GM19372 (cell line): ENCODE measurements around the gene CIPC.

Experiments
- ATAC-seq: cut with Tn5 transposase; IDR thresholded peaks from one replicate; pipeline ENCODE4 v1.9.1; 2021; ENCODE audit warnings: mild to moderate bottlenecking, low read depth, moderate library complexity; ENCODE audit not compliant: unreplicated experiment

The CIPC gene

DNA sequence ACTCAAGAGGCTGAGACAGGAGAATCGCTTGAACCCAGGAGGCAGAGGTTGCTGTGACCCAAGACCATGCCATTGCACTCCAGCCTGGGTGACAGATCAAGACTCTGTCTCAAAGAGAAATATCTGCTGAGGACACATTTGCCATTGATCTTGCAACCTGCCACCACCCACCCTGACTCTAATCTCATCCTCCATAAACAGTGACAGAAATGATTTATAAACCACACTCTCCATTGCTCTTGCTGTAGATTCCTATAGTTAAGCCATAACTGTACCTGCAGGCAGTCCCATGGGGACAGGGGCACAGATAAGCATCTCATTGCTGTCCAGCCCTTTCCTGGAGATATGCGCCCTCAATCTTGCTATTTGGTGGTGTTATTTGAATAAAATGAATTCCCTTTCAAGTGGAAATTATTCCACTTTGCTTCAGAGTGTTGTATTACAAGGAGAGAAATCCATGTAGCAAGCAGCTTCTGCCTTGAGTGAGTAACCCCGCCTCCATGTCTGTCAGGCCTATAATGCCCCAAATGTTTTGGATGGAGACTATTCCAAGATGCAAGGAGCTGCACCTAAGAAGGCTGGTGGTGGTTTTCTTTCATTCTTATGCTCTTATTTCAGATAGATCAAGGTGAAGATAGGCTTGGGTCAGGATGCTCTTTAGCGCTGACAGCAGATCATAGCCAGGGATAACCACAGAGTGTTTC, 46.5 kb downstream of the CIPC start:
- no peak for ATAC-seq

DNA sequence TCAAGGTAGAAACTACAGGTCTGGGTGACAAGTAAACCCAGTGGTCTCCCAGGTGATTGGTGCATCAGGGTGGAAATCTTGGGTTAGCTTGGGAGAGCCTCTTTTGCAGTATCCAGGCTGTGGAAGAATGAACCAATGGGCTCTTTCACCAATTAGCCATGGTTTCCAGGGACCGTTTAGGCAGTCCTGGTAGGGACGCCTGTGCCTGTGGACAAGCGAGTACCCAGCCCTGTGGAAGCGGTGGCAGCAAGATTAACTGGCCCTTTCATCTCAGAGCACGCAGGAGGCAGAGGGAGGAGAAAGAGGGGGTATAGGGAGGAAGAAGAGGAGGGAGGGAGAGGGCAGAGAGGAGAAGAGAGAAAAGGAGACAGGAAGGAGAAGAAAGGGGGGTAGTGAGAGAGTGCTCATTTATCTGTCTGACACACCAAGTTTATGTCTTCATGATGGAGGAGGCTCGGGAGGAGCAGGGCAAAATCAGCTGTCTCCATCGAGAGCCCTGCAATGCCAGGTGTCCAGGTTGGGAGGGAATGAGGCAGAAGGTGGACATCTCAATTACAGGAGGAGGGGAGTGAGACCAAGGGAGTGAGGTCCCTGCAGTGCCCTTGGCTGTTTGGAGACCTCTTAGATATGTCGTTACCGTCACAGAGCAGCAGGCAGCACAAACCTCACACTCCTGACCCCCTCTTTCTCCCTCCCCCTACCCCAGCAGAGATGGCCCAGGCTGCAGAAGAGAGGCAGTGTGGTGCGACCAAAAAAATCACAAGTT, 48.1 kb downstream of the CIPC start:
- ATAC-seq, result no peak

DNA sequence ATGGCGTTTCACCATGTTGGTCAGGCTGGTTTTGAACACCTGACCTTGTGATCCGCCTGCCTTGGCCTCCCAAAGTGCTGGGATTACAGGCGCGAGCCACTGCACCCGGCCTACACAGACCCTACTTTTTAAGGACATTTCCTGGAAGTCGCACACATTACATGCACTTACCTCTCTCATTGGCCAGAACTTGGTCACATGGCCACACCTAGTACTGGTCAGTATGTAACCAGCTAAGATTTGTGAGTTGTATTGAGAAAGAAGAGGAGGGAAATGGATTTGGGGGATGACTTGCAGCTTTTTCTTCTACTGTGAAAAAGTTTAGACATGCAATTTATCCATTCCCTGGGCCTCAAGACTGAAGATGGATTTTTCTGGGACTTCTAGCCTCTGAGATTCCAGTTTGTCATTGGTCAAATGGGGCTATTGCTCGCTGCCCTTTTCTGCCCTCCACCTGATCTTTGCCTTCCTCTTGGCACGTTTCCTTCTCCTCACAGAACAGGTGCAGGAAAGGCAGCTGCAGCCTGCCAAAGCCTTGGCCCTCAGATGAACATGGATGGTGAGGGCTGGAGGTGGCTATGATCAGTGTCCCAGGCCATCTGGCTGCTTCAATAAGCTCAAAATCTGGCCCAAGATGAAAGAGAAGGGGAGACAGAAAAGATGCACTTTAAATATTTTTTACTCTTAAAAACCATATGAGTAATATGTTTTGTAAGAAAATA, 50.6 kb downstream of the CIPC start:
- no peak for ATAC-seq

DNA sequence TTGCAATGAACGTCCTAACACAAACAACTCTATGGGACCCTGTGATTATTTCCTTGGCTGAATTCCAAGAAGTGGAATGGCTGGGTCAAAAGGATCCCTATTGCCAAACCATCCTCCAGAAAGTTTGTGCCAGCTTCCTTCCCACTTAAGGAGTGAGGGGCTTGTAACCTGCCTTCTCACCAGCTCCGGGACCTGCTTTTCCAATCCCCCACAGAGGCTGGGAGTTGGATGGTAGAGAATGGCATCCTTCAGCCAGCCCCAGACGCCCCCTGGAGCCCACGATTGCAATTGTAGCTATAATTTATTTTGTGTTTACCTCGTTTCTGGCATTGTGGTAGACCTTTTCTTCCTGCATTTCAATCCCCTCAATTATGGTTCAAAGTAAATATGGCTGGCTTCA, 53.2 kb downstream of the CIPC start:
- no peak for ATAC-seq

DNA sequence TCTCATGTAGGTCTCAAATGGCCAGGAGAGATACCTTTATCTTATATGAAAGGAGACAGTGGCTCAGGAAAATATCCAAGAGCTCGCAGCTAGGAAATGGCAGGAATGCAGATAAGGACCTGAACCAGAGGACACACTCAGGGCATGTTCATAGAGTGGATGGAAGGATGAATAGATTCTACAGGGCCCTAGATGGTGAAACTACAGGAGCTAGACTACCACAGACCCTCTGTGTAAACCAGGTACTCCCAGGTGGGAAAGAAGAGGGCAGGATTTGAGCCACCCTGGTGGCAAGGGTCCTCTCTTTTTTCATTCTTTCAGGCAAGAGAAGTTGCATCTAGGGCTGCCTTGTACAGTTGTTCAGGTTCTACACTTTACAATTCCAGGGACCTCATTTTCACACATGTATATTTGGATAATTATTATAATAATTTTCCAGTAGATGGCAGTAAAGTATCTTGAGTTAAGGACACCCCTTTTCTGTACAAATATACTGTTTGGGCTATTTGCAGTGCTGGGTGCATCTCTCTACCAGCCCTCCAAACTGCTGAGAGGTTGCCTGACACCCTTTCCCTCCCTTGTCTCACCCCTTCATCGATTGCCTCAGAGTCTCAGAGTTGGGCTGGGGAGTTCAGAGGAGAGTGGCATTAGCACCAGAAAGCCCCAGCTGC, 54.0 kb downstream of the CIPC start:
- ATAC-seq, result no peak

DNA sequence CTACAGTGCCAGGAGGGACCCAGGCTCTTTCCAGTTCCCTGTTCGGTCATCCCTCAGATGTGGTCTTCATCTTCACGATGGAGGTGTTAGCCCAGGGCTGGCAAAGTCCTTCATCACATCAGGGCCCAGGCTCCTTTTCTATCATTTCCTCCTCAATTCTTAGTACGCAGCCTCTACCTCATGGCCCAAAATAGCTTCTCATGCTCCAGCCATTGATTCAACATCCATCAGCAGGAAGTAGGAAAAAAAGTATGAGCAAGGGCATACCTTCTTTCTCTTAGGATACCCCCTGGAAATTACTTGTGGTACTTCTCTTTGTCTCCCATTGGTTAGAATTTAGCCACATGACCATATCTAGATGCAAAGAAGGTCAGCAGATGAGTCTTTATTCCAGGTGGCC, 55.7 kb downstream of the CIPC start:
- no peak for ATAC-seq

DNA sequence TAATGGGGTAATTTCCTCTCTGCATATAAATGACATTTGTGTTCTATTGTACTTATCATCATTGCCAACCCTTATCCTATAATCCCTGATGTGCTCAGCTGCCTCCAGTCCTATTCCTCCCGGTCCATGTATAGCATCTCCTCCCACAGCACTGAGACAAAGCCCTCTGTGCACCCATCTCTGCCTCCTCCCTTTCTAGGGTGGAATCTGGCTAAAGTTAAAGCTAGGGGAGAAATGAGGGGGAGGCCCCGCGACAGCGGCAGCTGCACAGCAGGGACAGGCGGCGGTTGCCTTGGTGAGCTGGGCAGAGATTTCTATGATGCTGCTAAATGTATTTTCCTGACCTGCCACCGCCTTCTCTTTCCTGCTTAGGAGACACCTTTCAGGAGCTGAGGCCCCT, 56.4 kb downstream of the CIPC start:
- no peak for ATAC-seq

DNA sequence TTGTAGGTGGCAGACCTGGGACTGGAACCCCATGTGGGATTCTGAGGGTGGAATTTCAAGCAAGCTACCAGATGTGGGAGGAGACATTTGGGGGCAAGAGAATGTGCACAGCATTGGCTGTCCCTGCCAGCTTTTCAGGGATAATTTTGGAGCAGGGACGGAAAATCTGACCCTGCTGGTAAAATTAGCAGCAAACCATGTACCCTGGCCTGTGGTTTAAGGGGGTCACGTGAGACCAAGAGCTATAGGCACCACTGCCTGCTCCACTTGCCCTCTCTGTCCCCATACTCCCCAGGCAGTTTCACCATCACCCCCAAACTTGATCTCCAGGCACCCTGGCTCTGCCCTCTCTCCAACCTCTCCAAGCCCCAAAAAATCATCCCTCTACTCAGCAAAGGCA, 57.0 kb downstream of the CIPC start:
- no peak for ATAC-seq

DNA sequence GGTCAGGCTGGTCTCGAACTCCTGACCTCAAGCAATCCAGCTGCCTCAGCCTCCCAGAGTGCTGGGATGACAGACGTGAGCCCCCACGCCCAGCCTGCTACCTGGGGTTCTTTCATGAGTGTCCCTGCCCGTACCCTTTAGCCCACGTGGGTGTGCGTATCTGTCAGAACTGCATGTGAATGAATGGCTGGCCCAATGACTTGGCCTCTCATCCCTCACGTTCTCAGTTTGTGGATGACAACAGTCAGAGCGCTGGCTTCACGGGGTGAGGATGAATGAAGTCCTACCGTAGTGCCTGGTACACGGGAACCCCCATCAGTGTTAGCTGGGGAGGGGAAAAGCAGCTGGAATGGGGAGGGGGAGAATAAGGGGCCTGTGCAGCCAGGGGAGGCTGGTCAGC, 59.7 kb downstream of the CIPC start:
- ATAC-seq, result no peak

DNA sequence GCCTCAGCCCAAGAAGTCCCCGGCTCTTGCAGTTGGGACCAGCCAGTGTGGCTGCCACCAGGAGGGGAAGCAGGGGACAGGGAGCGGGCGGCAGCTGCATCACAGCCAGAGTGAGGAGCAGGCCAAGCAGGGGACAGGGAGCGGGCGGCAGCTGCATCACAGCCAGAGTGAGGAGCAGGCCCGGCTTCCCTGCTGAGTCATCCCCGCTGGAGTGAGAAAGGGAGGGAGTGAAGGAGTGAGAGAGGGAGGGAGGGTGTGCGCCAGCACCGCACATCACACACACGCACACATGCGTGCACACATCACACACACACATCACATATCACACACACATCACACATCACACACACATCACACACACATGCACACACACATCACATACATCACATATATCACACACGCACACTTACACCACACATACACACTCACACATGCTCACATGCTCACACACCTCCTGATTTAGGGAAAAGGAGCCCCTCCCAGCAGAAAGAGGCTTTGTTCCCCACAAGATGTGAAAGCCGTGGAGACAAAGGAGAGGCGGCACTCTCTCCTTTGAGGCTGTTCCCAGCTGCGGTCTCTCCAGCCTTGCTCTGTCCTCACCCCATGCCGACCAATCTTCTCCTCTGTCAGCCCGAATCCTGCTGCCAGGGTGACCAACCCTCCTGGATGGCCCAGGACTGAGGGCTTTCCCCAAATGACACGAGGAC, 60.3 kb downstream of the CIPC start:
- ATAC-seq, result no peak

DNA sequence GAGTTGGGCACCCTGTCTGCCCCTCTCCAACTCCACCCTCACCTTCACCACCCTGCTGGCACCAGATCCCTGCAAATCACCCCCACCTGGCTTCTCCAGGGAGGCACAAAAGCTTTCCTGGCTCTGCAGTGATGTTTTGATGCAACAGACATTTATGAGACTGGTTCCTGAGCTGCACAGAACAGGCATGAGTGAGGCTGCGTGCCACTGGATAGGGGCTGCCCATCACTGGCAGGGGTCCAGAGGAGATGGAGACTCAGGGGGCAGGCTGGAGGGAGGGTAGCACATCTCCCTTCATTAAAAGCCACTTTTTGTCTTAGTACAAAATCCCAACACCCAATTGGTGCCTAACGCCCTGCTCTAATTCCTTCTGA, 60.8 kb downstream of the CIPC start:
- no peak for ATAC-seq

DNA sequence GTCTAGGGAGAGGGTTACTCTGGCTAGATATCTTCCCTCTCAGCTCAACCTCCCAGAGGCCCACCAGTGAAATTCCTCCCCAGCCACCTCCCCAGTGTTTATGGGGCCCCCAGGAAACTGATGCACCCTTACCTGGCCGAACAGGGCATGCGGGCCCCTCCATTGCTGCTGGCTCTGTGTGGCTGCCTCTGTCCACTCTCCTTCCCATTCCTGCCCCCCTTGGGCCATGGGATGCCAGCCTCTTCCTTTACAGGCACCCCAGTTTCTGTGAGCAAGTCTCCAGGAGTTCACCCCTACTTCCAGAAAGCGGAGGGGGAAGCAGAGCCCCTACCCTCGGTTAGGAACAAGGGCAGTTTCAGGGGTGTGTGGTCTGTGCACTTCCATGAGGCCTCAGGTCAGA, 63.0 kb downstream of the CIPC start:
- no peak for ATAC-seq
